GM12878 (cell line): ENCODE data around the gene FPGS.

Experiments used
- CEBPB ChIP-seq, 2 experiments: fragments of 150-350 bp in 1 of 2; IDR thresholded peaks; 2 replicates each; pipeline ENCODE4 v1.6.1; 2012 to 2014; ENCODE audit warnings: low read depth in 2 of 2, low read length in 2 of 2, borderline replicate concordance in 1 of 2, inconsistent platforms in 1 of 2
- CREB1 ChIP-seq: IDR thresholded peaks from 2 replicates; pipeline ENCODE4 v1.6.1; 2012; ENCODE audit warnings: low read depth, mild to moderate bottlenecking, inconsistent platforms
- HDGF ChIP-seq: fragments of 450-650 bp; IDR thresholded peaks from 2 replicates; pipeline ENCODE4 v1.6.1; 2016; ENCODE audit warnings: antibody characterized with exemption
- TF ChIP-seq, protein P1 (sequence below), 3 experiments: IDR thresholded peaks in 2 of 3; conservative IDR thresholded peaks in 1 of 3; 2 replicates each; pipeline ENCODE4 v1.5.1; 2011; ENCODE audit warnings: low read depth in 3 of 3, low read length in 3 of 3, mild to moderate bottlenecking in 3 of 3, control low read depth in 2 of 3, moderate library complexity in 2 of 3, inconsistent platforms in 1 of 3, mixed read lengths in 1 of 3; ENCODE audit not compliant: control insufficient read depth in 2 of 3, insufficient read depth in 1 of 3; ENCODE audit errors: extremely low read depth in 1 of 3
- TF ChIP-seq, protein P2 (sequence below): IDR thresholded peaks from 2 replicates; pipeline ENCODE4 v1.6.1; 2012; ENCODE audit warnings: low read depth, low read length, improper control_type of control experiment
- TF ChIP-seq, protein P3 (sequence below): fragments of 450-650 bp; IDR thresholded peaks from 2 replicates; pipeline ENCODE4 v1.6.1; 2017; ENCODE audit warnings: mild to moderate bottlenecking, low read depth, inconsistent platforms; ENCODE audit not compliant: poor library complexity, severe bottlenecking

DNA sequence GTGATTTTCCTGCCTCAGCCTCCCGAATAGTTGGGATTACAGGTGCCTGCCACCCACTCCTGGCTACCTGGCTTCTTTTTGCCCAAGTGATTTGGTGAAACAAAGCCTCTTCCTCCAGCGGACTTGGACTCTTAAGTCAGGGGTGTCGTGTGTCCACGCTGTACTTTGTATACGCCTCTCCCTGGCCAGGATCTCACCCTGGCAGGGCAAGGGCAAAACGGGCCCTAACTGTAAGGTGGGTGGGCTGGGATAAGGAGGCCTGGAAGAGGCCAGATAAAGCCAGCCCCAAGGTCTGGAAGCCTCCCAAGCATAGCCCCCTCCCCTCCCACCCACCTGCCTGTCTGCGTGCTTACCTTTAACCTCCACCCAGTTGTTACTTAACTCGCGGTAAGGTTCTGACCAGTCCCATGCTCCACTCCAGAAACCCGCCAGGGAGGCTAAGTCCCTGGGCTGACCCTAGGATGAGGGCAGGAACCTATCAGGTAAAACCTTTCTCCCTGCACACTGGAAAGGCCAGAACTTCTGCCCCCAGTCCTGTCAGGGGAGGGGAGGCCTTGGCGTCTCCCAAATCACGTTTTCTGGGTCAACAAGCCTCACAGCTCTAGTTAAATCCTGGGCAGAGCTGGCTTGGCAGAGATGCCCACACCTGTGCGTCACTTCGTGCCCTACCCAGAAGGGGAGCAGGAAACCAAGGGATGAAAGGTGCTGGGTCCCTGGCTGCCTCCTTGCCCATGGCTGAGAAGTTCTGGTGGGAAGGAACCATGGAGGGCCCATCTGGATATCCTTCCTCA lies 8.5 kb upstream of the FPGS start:
- TF ChIP-seq CEBPB (IDR thresholded peaks at IDR 0.05; ENCODE audit: borderline replicate concordance in 1 of 2, low read depth in 2 of 2, low read length in 2 of 2): no peak
- TF ChIP-seq HDGF: no peak
- TF ChIP-seq, protein P1, sequence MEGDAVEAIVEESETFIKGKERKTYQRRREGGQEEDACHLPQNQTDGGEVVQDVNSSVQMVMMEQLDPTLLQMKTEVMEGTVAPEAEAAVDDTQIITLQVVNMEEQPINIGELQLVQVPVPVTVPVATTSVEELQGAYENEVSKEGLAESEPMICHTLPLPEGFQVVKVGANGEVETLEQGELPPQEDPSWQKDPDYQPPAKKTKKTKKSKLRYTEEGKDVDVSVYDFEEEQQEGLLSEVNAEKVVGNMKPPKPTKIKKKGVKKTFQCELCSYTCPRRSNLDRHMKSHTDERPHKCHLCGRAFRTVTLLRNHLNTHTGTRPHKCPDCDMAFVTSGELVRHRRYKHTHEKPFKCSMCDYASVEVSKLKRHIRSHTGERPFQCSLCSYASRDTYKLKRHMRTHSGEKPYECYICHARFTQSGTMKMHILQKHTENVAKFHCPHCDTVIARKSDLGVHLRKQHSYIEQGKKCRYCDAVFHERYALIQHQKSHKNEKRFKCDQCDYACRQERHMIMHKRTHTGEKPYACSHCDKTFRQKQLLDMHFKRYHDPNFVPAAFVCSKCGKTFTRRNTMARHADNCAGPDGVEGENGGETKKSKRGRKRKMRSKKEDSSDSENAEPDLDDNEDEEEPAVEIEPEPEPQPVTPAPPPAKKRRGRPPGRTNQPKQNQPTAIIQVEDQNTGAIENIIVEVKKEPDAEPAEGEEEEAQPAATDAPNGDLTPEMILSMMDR (IDR thresholded peaks at IDR 0.05 in 2 of 3, conservative IDR thresholded peaks at IDR 0.05 in 1 of 3; ENCODE audit: control insufficient read depth in 2 of 3, extremely low read depth in 1 of 3, insufficient read depth in 1 of 3, low read depth in 3 of 3, low read length in 3 of 3): no peak
- TF ChIP-seq, protein P2, sequence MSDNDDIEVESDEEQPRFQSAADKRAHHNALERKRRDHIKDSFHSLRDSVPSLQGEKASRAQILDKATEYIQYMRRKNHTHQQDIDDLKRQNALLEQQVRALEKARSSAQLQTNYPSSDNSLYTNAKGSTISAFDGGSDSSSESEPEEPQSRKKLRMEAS: no peak
- TF ChIP-seq, protein P3, sequence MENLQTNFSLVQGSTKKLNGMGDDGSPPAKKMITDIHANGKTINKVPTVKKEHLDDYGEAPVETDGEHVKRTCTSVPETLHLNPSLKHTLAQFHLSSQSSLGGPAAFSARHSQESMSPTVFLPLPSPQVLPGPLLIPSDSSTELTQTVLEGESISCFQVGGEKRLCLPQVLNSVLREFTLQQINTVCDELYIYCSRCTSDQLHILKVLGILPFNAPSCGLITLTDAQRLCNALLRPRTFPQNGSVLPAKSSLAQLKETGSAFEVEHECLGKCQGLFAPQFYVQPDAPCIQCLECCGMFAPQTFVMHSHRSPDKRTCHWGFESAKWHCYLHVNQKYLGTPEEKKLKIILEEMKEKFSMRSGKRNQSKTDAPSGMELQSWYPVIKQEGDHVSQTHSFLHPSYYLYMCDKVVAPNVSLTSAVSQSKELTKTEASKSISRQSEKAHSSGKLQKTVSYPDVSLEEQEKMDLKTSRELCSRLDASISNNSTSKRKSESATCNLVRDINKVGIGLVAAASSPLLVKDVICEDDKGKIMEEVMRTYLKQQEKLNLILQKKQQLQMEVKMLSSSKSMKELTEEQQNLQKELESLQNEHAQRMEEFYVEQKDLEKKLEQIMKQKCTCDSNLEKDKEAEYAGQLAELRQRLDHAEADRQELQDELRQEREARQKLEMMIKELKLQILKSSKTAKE: no peak
- no peak for TF ChIP-seq CREB1
